Esophagus mucosa (tissue), 1 donor: ENCODE results near the gene GRIK3. TPM values are rescaled to one million over a fixed set of nuclear protein-coding genes. Genes with fewer than 3 reads are reported as not detected.
"Not testable (repeated sequence)": the region's sequence is repeated elsewhere in the genome, so short reads cannot be mapped to it uniquely, and the experiment has no call there.

ENCODE experiments used
- ATAC-seq: fragments of 200-7000 bp; cut with Tn5 transposase; one replicate; pipeline ENCODE4 v1.9.1; 2020
- total RNA-seq: library from RNA; stranded (reverse); gene quantifications from one replicate; pipeline ENCODE4 v1.2.4, GENCODE V29; 2023
- donor health status: DM: yes; HTN: yes; CAD: no.

The GRIK3 gene
- total RNA-seq, 1 donor from 2014 or later: 0.04 TPM

DNA sequence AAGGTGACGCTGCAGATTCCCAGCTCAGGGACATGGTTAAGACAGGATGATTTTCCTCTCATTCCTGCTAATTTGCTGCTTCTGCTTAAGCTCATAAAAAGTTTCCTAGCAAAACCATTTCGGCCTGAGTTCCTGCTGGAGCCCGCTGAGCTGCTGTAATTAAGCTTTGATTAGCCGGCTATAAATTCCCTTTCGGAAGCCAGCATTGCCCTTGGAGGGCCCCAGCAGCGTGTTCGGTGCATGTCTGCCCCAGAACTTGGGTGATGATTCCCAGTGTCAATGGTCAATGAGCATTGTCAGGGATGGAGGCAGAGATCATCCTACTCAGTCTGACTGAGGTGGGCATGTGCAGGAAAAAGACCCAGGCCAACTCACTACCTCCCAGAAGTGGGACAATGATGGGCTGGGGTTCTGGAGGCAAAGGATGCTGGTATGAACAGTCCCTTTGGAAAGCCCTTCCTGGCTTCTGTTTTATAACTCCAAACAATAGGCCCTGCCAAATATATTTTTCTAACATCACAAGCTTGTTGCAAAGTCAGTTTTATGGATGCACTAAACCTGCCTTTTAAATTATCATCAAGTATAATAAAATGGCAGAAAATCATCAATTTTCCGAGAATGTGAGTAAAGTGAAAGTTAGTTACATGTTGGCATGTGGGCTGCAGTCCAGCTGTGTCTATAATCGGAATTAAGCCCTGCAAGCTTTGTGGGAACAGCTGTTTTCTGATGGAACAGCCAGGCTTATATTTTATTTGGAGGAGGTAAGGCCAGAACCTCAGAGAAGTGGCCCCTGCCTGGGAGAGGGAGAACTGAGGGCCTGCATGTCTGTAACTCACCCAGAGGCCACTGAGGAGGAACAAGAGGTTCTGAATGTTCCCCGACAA is 257.1 kb downstream of the GRIK3 start:
- ATAC-seq: no peak

DNA sequence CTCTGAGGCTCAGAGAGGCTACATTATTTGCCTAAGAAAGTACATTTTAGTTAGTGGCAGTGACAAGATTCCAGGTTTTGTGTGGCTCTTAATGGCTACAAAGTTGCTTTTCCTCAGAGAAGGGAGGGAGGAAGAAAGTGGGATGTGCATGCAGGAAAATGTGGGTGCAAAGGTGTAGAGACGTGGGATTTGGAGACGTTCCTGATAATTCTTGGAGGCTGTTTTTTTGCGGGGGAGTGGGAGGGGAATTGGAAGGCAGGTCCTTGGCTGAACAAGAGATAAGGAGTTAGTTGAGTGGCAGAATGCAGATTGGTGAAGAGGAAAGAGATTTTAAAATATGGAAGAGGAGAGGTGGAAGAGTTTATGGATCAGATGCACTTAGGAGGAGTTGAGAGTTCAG is 258.1 kb downstream of the GRIK3 start:
- ATAC-seq: no peak

DNA sequence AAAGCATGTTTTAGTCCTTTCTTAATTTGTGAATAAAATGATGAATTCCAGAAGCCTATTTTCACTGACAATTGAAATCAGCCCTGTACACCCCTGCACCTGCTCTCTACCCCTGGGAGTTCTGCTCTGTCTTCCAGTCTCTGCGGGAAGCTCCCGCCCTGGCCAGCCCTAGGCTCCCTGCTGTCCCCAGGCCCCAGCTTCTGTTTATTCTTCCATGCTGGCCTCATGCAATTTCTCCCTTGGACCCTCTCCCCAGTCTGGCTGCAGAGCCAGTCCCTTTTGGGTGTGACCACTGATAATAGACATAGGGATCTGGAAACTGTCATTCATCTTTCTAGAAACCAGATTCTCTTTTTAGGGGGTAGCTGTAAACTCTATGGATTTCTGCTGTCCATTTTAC is 258.6 kb downstream of the GRIK3 start:
- no peak for ATAC-seq

DNA sequence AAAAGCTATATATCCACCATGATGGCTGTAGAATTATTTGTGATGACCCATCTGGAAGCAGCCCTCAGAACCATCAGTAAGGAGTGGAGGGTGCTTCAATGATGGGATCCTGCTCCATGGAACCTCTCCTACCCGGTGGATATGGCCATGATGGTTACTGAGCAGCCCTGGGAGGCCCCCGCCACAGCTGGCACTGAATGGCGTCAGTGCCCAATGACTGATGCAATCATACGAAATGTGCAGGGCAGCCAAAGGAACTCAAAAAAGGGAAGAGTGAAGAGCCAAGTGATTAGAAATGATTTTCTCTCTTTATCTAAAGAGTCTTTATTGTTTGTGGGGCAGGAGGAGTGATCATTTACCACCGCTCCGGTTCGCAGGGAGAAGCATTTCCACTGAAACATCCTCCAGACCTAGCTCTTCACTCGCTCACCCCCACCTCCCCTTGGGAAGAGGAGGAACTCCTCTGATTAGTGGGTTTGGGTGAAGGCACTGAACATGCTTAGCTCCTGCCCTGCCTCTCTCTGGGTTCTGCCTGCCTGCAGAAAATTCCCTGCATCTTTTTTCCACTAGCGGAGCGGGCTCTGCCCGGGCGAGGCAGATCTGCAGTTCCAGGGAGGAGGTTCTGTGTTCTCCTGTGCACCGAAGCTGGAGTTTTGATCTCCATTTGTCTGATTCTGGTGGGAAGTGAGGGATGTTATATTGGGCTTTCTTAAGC is 260.3 kb downstream of the GRIK3 start:
- ATAC-seq: no peak

DNA sequence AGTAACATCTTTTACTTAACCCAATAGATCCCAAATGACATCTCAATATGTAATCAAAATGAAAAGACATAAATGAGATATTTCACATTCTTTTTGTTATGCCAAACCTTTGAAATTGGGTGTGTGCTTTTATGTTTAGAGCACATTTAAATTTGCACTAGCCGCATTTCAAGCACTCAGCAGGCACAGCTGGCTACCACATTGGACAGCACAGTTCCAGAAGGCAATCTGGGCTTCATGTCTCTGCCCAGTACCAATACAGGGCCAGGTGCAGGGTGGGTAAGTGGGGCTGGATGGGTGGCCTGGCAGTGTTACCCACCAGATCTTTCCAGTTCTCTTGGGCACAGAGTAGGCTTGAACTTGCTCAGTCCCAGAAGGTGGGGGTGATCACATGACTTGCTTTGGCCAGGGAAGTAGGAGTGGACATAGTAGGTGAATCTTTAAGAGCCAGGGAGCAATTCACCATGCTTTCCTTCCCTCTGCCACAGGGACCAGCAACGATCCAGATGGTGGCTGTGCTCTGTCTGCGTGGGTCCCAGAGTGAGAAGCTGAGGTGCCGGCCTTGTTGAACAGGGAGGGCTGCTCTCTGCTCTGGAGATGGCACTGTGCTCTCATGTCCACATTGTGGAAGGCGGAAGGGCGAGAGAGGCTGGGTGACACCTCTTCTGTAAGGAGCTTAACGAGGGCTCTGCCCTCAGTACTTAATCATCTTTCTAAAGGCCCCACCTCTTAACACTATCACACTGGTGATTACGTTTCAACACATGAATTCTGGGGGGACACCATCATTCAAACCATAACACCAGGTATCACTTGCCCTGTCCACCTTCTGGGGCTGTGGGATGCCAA is 261.4 kb downstream of the GRIK3 start:
- ATAC-seq: no peak

DNA sequence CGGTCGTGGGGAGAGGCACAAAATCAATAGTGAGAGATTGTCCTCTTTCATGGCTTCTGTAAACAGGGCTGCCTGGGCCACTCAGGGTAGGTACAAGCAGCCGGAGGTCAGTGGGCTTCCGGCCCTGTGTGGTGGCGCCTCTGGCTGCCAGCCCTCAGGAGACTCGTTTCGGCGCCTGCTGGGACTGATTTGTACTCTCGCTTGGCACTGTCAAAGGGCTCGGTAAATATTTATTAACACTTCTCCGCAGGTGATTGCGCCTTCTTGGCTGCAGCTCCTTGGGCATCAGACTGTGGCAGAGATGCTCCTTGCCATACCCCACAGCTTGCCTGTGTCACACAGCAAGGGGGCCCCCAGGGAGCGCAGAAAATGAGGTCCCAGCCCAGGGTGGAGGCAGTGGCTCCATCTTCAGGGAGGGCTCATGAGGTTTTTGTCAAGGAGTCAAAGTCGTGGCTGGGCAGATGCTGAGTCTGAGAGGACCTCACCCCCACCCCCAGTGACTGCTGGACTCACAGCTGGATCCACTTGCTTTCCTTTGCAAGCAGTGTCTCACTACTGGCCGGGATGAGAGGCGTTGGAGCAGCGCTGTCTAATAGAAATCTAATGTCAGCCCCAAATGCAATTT is 262.5 kb downstream of the GRIK3 start:
- ATAC-seq: no peak

DNA sequence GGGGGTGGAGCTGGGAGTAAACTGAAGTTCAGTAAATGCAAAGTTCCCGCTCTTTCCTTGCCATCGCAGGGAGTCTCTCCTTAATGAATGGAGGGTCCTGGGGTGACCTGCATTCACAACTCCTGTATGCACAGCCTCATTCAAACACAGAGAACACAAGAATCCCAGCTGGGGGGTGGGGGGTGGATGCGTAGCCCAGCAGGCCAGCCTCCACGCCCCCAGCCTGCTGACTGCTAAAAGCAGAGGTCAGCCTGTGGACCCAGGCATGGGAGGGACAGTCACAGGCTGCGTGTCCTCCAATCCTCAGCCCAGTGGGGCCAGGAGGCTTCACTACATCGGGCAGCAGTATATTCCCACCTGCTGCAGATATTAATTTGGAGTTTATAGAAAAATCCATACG is 263.1 kb downstream of the GRIK3 start:
- no peak for ATAC-seq

DNA sequence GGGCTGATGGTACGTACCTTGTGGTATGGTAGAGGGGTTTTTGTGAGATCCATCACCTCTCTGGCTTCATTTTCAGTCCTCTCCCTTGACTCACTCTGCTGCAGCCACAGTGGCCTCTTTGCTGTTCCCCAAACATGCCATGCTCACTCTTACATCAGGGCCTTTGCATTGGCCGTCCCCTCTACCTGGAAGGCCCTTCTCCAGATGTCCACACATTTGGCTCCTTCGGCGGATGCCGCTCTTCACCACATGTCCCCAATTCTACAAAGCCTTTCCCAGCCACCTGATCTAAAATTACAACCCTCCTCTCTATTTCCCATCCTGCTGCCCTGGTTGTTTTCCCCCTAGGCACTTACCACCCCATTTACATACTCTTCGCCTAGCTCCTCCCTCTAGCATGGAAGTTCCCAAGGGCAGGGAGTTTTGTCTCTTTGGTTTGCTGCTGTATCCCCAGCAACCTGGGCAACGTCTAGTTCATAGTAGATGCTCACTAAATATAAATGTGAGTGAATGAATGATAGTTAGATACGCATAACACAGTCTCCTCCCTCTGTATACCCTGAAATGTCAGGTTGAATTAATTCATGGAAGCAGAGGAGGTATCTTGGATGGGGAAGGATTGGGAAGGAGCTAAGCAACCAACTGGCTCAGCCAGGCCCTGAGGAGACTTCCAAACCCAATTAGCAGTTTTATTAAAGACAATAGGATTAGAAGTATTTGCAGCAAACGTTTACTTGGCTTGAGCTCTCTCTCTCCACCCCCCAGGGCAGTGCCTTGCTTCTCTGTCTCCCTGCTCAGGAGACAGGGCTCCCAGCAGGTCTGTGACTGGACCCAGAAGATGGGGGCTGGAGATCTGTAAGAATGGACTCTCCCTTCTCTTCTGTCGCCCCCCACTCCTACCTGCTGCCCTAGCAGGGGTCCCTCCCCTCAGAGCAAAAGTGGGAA is 264.2 kb downstream of the GRIK3 start:
- ATAC-seq: no peak

DNA sequence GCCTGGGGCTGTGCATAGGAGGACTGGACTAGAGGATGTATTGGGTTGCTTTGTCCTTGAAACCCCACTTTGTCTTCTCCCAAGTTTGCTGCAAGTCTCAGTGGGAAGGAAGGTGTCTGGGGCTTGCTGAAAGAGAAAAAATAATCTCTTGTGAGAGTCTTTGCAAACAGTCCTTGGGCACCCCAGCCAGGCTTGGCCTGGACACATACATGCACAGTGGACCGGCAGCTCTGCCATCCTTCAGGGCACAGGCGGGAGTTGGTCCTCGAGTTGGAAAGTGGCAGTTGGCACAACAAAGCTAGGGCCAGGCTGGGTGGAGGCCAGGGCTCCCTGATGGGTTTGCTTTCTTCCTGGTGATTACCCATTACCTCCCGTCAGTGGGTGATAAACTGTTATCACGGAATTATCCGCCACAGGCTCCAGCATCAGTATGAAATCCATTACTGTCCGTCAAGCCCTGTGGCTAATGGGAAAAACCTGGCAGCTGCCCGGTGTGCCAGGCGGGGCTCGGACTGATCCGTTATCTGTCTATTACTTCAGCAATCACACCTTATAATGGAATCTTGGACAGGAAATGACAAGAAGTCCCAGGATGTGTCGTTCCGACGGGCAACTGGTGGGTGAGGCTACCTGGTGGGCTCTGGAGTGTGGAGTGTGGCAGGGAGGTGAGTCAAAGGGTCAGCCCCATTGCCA is 265.7 kb downstream of the GRIK3 start:
- ATAC-seq: no peak

DNA sequence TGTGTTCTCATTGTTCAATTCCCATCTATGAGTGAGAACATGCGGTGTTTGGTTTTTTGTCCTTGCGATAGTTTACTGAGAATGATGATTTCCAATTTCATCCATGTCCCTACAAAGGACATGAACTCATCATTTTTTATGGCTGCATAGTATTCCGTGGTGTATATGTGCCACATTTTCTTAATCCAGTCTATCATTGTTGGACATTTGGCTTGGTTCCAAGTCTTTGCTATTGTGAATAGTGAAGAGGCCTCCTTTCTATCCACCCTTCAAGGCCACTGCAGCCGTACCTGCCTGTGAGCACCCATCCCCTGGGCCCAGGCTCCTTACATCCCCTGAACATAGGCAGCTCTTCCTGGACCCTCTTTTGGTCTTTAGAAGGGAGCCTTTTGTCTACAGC is 266.9 kb downstream of the GRIK3 start:
- ATAC-seq: not testable (repeated sequence)

DNA sequence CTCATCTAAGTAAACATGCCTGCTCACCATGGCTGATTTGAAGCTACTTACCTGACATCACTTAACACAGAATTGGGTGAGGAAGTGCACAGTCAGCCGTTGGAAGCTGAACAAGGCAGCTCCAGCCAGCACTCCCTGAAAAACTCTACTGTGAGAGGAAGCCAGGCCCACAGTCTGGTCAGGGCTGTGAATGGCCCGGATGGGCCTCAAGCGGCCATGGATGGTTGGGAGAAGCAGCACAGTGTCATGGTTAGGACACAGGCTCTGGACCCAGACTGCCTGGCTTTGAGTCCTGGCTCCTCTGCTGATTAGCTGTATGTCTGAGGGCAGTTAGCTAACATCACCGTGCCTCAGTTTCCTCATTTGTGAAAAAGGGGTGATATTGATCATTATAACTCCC is 267.8 kb downstream of the GRIK3 start:
- ATAC-seq: no peak

DNA sequence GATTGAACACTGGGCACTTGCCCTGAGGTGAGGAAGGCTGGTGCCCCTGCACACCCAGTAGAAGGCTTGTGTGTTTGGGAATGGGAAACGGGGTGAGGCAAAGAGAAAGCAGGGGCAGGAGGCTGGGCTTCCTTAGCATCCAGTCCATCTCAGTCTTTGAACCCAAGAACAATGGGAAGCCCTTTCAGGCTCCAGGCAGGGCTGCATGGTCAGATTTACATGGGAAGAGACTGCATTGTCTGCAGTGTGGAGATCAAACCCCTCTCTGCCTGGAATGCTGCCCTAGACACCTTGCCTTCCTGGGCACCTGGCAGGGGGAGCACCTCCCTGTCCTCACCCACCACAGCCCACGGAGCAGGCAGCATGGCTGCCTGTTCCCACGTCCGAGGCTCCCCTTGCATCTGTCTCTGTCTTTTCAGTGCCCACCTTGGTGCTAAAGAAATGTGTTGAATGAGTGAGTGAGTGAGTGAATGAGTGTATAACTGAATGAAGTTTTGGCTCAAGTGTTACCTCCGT is 268.5 kb downstream of the GRIK3 start:
- ATAC-seq: no peak

DNA sequence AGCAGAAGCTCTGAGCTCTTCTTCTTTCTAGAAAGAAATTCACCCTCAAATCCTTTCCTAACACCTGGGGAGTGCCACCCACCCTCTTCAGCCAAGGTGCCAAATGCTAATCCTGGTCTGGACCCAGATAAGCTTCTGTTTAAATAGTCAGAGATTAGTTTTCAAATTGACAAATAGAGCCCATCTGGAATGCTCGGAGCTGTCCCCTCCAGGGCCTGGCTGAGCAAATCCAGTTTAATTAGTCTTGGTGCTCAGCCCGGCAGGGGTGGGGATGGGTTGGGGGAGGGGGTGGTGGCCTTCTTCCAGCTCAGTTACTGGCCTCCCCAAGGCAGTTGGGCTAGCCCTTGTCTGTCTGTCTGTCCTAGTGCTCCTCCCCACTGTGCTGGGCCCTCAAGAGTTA is 269.5 kb downstream of the GRIK3 start:
- ATAC-seq: no peak

DNA sequence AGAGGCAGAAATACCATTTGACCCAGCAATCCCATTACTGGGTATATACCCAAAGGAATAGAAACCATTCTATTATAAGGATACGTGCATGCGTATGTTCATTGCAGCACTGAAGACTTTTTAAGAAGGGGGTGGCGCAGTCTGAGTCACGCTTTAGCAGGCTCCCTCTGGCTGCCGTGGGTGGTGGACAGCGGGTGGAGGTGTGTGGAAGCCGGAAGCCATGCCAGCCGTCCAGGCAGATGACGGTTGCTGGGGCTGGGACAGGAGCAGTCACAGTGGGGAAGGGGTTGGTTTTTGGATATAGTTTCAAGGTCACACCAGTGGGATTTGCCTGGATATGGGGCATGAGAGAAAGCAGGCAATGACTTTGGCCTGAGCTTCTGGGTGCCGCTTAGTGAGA is 270.5 kb downstream of the GRIK3 start:
- ATAC-seq: no peak

DNA sequence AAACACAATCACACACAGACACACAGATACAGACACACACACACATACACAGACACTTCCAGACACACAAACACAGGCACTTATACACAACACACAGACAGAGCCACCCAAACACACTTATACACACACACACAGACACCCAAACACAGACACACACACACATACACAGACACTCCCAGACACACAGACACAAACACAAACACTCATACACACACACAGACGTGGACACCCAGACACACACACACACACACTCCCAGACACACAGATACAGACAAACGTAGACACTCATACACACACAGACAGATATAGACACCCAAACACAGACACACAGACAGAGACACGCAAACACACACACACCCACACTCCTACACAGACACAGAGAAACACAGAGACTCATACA is 272.1 kb downstream of the GRIK3 start:
- ATAC-seq: no peak

DNA sequence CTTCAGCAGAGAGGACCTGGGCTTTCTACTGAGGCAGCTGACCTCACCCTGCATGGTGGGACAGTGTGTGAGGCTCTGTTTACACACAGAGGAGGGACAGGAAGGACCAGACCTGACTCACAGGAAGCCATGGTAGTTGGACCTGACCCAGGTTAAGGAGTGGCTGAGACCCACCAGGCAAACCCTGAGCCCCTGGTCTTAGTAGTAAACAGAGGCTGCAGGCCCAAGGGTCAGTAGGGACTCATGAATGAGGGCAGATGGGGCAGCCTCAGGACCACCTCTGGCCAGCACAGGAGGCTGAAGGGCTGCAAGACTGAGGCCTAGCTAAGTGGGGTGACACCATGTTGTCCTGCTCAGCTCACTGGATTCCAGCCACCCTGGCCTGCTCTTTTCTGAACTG is 273.2 kb downstream of the GRIK3 start:
- no peak for ATAC-seq

DNA sequence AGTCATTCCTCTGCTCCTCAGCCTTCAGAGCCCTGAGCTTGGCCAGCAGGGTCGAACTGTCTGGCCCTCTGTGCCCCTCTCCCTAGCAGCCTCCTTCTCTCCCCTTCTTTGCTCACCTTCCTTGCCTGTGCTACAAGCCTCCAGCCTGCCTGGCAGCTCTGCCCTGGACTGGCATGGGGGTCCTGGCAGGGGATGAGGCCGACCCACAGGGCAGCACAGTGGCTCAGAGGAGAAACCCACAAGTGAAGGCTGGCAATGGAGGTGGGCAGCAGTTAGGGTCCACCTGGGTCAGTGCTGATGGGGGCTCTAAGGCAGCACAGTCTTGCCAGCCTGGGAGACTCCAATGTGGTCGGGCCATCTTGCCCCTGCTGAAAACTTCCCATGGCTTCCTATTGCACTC is 274.2 kb downstream of the GRIK3 start:
- ATAC-seq: no peak

DNA sequence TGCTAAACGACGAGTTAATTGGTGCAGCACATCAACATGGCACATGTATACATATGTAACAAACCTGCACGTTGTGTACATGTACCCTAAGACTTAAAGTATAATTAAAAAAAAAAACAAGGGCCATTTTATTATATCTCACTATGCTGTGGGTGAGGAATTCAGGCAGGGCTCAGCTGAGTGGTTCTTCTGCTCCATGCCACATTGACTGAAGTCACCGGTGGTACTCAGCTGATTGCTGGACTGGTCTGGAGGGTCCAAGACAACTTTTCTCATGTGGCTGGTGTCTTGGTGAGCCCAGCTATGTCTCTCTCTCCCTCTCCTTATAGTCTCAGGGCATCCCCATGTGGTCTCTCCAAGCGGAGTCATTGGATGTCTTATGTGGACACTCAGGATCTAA is 275.0 kb downstream of the GRIK3 start:
- no peak for ATAC-seq

DNA sequence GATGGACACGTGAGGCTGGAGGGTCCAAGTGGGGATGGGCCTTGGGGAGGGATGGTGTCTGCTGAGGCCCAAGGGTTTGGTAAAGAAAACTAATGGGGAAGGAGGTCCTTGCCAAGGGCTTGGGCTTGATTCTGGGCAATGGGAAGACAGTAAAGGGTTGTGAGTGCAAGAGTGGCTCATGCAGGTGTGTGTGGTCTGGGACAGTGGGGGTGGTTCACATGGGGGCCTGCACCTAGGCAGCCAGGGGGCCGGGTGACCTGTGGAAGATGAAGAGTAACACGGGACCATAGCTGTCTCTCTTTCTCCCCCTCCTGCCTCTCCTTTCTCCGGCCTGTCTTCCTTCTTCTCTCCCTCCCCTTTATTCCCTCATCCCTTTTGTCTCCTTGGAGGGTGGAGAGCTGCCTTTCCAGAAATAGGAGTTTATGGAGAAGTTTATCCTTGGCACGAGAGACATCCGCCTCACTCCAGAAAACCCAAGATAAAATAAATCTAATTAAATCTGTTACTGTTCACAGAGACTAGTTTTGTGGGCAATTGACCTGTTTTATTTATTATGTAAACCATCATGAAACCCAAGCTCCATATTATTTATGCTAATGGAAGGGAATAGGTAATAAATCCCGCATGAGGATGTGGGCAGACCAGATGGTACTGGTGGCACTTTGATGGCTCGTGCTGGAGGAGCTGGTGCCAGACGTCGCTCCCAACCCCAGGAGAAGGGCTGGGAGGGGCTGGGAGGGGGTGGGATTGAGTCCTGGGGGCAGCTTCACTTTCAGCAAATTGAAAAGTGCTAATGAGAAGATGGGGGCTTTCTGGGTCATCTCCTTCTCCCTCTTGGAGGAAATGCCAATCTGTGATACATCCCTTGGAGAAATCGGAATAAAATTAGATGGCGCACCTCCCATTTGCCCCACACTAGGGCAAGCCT is 278.7 kb downstream of the GRIK3 start:
- ATAC-seq: no peak

DNA sequence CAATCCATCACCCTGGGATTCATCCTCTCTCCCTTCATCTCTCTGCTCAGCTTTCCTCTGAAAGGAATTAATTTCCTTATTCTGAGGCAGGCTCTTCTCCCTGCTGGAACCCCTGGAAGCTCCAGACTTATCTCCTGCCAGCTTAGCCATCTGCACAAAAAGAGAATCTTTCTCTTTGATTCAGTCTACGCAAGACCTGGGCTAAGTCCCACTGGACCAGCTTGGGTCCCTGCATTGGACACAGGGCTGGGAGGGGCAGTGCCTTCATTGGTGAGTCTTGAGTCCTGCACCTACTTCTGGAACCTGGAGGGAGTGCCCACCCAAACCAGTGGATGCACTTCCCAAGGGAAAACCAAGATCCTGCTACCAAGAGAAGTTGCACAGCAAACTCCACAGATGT is 279.9 kb downstream of the GRIK3 start:
- no peak for ATAC-seq
